Measurements from ENCODE around the gene TDRD6. TPM values are rescaled to one million over a fixed set of nuclear protein-coding genes. Genes with fewer than 3 reads are reported as not detected.

TDRD6 gene
- total and polyA plus RNA-seq, 10 of the 15 experiments (the other 5 are each of a cell fraction or from before 2014, with no cell fraction given): not detected

DNA sequence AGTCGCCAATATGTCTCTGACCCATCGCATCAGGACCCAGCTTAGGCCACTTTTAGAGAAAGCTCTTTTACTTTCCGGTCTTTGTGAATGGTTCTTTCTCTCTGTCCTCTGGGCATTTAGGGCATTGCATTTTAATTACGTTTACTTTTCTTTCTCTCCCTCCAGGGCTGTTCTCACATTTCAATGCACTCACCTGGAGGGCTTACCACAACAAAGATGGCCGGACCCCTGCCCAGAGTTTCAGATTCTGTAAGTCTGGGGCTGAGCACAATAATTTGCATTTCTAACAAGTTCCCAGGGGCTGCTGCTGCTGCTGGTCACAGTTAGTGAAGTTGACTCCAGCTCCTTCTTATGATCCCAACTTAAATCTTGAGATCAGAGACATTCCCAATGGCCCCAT, 62.0 kb downstream of the TDRD6 start (continued):
- TF ChIP-seq, protein P1, sequence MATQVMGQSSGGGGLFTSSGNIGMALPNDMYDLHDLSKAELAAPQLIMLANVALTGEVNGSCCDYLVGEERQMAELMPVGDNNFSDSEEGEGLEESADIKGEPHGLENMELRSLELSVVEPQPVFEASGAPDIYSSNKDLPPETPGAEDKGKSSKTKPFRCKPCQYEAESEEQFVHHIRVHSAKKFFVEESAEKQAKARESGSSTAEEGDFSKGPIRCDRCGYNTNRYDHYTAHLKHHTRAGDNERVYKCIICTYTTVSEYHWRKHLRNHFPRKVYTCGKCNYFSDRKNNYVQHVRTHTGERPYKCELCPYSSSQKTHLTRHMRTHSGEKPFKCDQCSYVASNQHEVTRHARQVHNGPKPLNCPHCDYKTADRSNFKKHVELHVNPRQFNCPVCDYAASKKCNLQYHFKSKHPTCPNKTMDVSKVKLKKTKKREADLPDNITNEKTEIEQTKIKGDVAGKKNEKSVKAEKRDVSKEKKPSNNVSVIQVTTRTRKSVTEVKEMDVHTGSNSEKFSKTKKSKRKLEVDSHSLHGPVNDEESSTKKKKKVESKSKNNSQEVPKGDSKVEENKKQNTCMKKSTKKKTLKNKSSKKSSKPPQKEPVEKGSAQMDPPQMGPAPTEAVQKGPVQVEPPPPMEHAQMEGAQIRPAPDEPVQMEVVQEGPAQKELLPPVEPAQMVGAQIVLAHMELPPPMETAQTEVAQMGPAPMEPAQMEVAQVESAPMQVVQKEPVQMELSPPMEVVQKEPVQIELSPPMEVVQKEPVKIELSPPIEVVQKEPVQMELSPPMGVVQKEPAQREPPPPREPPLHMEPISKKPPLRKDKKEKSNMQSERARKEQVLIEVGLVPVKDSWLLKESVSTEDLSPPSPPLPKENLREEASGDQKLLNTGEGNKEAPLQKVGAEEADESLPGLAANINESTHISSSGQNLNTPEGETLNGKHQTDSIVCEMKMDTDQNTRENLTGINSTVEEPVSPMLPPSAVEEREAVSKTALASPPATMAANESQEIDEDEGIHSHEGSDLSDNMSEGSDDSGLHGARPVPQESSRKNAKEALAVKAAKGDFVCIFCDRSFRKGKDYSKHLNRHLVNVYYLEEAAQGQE (IDR thresholded peaks at IDR 0.05; ENCODE audit: low read depth, low read length): no peak
- TF ChIP-seq, protein P2, sequence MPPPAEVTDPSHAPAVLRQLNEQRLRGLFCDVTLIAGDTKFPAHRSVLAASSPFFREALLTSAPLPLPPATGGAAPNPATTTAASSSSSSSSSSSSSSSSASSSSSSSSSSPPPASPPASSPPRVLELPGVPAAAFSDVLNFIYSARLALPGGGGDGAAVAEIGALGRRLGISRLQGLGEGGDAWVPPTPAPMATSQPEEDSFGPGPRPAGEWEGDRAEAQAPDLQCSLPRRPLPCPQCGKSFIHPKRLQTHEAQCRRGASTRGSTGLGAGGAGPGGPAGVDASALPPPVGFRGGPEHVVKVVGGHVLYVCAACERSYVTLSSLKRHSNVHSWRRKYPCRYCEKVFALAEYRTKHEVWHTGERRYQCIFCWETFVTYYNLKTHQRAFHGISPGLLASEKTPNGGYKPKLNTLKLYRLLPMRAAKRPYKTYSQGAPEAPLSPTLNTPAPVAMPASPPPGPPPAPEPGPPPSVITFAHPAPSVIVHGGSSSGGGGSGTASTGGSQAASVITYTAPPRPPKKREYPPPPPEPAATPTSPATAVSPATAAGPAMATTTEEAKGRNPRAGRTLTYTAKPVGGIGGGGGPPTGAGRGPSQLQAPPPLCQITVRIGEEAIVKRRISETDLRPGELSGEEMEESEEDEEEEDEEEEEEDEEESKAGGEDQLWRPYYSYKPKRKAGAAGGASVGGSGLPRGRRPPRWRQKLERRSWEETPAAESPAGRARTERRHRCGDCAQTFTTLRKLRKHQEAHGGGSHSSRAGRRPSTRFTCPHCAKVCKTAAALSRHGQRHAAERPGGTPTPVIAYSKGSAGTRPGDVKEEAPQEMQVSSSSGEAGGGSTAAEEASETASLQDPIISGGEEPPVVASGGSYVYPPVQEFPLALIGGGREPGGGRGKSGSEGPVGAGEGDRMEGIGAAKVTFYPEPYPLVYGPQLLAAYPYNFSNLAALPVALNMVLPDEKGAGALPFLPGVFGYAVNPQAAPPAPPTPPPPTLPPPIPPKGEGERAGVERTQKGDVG (CRISPR knock-in tag; IDR thresholded peaks at IDR 0.05): no peak
- TF ChIP-seq MXI1 (IDR thresholded peaks at IDR 0.05; ENCODE audit: low read depth, low read length): no peak
- no peak for TF ChIP-seq GABPA (IDR thresholded peaks at IDR 0.05; ENCODE audit: low read depth)

DNA sequence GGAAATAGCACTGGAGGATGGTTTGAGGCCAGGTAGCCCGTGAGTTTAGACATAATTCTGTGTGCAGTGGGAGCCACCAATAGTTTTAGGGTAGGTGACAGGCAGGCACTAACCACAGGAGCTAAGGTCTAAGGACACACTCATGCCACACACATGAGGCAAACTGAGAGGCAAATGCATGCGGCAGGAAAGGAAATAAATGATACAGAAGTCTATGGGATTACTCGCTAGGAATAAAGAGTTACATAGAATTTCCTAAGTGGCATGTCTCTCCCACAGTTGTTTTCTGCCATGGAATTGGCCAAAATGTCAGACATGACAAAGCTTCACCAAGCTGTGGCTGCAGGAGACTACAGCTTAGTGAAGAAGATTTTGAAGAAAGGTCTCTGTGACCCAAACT, 64.0 kb downstream of the TDRD6 start:
- no peak for FAIRE-seq
- intact Hi-C loops (cut with micrococcal nuclease; ENCODE audit: unreplicated experiment): no loop called here
- no peak for DNase-seq (ENCODE audit: low read depth, low spot score)
- RAD21 ChIA-PET (ENCODE audit: unreplicated experiment): no interaction called here
- Histone ChIP-seq H3K9me3 (replicated peaks; ENCODE audit: control insufficient read depth, insufficient read depth, low read length) (no peaks in the 10 kb centered on the region), H3K9ac (ENCODE audit: control insufficient read depth, insufficient read depth, low read length) (no peak overlapping the region), H3K4me2 (ENCODE audit: control insufficient read depth, insufficient read depth) (no peak overlapping the region), H3K4me3 (no peak overlapping the region), H4K20me1 (ENCODE audit: control insufficient read depth, insufficient read depth) (no peaks in the 10 kb centered on the region), H3K27ac (ENCODE audit: control insufficient read depth, insufficient read depth) (no peak overlapping the region), H3K36me3 (ENCODE audit: control insufficient read depth in 2 of 2, insufficient read depth in 2 of 2, low read length in 1 of 2) (no peaks in the 10 kb centered on the region), H3K4me1 (ENCODE audit: control insufficient read depth, insufficient read depth, low read length) (no peaks in the 10 kb centered on the region), H3K79me2 (ENCODE audit: control insufficient read depth, insufficient read depth, low read length) (no peaks in the 10 kb centered on the region), H2AFZ (ENCODE audit: control insufficient read depth, low read depth, low read length) (no peak overlapping the region), H3K27me3 (replicated peaks in 1 of 2; ENCODE audit: control insufficient read depth in 2 of 2, insufficient read depth in 2 of 2, low read length in 1 of 2) (no peaks in the 10 kb centered on the region)
- POLR2A ChIA-PET: no interaction called here
- no TSS peak for BruUV-seq (replicated peaks)
- no peak for ATAC-seq
- 16% methylated on average over 3 of the region's 3 CpGs for WGBS (ENCODE audit: insufficient coverage, insufficient replicate concordance, low lambda C conversion rate, missing lambda C conversion rate)
- CTCF ChIA-PET: no interaction called here
- SMC1A ChIA-PET (ENCODE audit: uncharacterized antibody, unreplicated experiment): no interaction called here
- in situ Hi-C loops (cut with MboI): no loop called here
- no peak for TF ChIP-seq ZNF207 (IDR thresholded peaks at IDR 0.05; ENCODE audit: borderline replicate concordance)
- no peak for TF ChIP-seq TARDBP (IDR thresholded peaks at IDR 0.05; ENCODE audit: borderline replicate concordance)
- TF ChIP-seq, protein P3, sequence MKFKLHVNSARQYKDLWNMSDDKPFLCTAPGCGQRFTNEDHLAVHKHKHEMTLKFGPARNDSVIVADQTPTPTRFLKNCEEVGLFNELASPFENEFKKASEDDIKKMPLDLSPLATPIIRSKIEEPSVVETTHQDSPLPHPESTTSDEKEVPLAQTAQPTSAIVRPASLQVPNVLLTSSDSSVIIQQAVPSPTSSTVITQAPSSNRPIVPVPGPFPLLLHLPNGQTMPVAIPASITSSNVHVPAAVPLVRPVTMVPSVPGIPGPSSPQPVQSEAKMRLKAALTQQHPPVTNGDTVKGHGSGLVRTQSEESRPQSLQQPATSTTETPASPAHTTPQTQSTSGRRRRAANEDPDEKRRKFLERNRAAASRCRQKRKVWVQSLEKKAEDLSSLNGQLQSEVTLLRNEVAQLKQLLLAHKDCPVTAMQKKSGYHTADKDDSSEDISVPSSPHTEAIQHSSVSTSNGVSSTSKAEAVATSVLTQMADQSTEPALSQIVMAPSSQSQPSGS (IDR thresholded peaks at IDR 0.05; ENCODE audit: low read length): no peak
- no peak for TF ChIP-seq SUZ12 (IDR thresholded peaks at IDR 0.05; ENCODE audit: unreplicated experiment)
- TF ChIP-seq POLR2AphosphoS2 (IDR thresholded peaks at IDR 0.05; ENCODE audit: low read depth, low read length): no peak
- TF ChIP-seq NR2C1 (IDR thresholded peaks at IDR 0.05): no peak
- TF ChIP-seq, protein P4, sequence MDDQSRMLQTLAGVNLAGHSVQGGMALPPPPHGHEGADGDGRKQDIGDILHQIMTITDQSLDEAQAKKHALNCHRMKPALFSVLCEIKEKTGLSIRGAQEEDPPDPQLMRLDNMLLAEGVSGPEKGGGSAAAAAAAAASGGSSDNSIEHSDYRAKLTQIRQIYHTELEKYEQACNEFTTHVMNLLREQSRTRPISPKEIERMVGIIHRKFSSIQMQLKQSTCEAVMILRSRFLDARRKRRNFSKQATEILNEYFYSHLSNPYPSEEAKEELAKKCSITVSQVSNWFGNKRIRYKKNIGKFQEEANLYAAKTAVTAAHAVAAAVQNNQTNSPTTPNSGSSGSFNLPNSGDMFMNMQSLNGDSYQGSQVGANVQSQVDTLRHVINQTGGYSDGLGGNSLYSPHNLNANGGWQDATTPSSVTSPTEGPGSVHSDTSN (IDR thresholded peaks at IDR 0.05; ENCODE audit: insufficient replicate concordance, low read depth, low read length): no peak
- TF ChIP-seq HDGF (IDR thresholded peaks at IDR 0.05): no peak
- TF ChIP-seq NRF1 (conservative IDR thresholded peaks at IDR 0.05; ENCODE audit: low read depth, low read length): no peak
- TF ChIP-seq SMC3 (IDR thresholded peaks at IDR 0.05; ENCODE audit: borderline replicate concordance, low read length): no peak
